Measurements from ENCODE around the gene FBXL7. TPM values are rescaled to one million over a fixed set of nuclear protein-coding genes. Genes with fewer than 3 reads are reported as not detected.

Gene FBXL7
- total and polyA plus RNA-seq, 2 experiments from 2014 or later: 4.5 to 15.2 TPM

DNA sequence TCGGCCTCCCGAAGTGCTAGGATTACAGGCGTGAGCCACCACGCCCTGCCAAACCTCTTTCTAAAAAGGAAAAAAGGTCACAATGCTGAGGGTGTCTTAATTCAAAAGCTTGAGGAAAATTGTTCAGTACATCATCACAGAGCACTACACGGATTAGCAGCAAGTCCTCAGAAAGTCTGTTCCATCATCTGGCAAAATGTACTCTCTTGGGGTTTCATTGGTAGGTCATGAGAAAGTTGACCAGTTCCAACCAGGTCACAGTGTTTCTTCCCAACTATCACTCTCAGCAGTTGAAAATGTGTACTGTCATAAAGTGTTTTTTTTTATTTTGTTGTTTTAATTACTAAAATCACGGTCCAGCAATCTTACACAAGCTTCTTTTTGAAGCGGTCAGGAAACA lies 299.6 kb downstream of the FBXL7 start:
- H3K36me3 ChIP-seq (ENCODE audit: insufficient read depth): no peaks in the 10 kb centered on the region; the same call in 1 of the 2 replicates
- TF ChIP-seq, protein P1, sequence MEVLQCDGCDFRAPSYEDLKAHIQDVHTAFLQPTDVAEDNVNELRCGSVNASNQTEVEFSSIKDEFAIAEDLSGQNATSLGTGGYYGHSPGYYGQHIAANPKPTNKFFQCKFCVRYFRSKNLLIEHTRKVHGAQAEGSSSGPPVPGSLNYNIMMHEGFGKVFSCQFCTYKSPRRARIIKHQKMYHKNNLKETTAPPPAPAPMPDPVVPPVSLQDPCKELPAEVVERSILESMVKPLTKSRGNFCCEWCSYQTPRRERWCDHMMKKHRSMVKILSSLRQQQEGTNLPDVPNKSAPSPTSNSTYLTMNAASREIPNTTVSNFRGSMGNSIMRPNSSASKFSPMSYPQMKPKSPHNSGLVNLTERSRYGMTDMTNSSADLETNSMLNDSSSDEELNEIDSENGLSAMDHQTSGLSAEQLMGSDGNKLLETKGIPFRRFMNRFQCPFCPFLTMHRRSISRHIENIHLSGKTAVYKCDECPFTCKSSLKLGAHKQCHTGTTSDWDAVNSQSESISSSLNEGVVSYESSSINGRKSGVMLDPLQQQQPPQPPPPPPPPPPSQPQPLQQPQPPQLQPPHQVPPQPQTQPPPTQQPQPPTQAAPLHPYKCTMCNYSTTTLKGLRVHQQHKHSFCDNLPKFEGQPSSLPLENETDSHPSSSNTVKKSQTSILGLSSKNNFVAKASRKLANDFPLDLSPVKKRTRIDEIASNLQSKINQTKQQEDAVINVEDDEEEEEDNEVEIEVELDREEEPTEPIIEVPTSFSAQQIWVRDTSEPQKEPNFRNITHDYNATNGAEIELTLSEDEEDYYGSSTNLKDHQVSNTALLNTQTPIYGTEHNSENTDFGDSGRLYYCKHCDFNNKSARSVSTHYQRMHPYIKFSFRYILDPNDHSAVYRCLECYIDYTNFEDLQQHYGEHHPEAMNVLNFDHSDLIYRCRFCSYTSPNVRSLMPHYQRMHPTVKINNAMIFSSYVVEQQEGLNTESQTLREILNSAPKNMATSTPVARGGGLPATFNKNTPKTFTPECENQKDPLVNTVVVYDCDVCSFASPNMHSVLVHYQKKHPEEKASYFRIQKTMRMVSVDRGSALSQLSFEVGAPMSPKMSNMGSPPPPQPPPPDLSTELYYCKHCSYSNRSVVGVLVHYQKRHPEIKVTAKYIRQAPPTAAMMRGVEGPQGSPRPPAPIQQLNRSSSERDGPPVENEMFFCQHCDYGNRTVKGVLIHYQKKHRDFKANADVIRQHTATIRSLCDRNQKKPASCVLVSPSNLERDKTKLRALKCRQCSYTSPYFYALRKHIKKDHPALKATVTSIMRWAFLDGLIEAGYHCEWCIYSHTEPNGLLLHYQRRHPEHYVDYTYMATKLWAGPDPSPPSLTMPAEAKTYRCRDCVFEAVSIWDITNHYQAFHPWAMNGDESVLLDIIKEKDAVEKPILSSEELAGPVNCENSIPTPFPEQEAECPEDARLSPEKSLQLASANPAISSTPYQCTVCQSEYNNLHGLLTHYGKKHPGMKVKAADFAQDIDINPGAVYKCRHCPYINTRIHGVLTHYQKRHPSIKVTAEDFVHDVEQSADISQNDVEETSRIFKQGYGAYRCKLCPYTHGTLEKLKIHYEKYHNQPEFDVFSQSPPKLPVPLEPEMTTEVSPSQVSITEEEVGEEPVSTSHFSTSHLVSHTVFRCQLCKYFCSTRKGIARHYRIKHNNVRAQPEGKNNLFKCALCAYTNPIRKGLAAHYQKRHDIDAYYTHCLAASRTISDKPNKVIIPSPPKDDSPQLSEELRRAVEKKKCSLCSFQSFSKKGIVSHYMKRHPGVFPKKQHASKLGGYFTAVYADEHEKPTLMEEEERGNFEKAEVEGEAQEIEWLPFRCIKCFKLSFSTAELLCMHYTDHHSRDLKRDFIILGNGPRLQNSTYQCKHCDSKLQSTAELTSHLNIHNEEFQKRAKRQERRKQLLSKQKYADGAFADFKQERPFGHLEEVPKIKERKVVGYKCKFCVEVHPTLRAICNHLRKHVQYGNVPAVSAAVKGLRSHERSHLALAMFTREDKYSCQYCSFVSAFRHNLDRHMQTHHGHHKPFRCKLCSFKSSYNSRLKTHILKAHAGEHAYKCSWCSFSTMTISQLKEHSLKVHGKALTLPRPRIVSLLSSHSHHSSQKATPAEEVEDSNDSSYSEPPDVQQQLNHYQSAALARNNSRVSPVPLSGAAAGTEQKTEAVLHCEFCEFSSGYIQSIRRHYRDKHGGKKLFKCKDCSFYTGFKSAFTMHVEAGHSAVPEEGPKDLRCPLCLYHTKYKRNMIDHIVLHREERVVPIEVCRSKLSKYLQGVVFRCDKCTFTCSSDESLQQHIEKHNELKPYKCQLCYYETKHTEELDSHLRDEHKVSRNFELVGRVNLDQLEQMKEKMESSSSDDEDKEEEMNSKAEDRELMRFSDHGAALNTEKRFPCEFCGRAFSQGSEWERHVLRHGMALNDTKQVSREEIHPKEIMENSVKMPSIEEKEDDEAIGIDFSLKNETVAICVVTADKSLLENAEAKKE (CRISPR knock-in tag; IDR thresholded peaks at IDR 0.05): no peak
- H3K4me3 Mint-ChIP-seq: no peak overlapping the region
- no peak overlapping the region for H3K4me2 ChIP-seq
- H3K27me3 ChIP-seq (ENCODE audit: insufficient read depth): no peaks in the 10 kb centered on the region
- H3K4me1 ChIP-seq (ENCODE audit: insufficient read depth): peaks cover 18% of the 10 kb centered on the region
- H3K79me2 ChIP-seq (replicated peaks; ENCODE audit: insufficient read depth): 0 out of 2 replicates have a peak, but pooled peaks cover 8% of the 10 kb centered on the region
- H3K27me3 Mint-ChIP-seq (ENCODE audit: insufficient read depth, low read depth, poor library complexity): no peaks in the 10 kb centered on the region
- DNase-seq (ENCODE audit: low spot score) (no peak), ATAC-seq (no peak)
- peaks cover 25% of the 10 kb centered on the region for H3K9me3 Mint-ChIP-seq
- peaks cover 11% of the 10 kb centered on the region for H3K9me2 ChIP-seq (ENCODE audit: insufficient read depth)
- H3K4me1 Mint-ChIP-seq: peaks cover 27% of the 10 kb centered on the region
- no peaks in the 10 kb centered on the region for H4K20me1 ChIP-seq (replicated peaks; ENCODE audit: insufficient read depth)
- peaks cover 34% of the 10 kb centered on the region for H3K36me3 Mint-ChIP-seq (ENCODE audit: low read depth)
- H3K27ac ChIP-seq (ENCODE audit: low read depth): no peak overlapping the region
- no peaks in the 10 kb centered on the region for H3F3A ChIP-seq (replicated peaks; ENCODE audit: low read depth)
- H3K4me3 ChIP-seq: no peak overlapping the region
- no peak overlapping the region for H3K27ac Mint-ChIP-seq
- H2AFZ ChIP-seq: no peak overlapping the region

DNA sequence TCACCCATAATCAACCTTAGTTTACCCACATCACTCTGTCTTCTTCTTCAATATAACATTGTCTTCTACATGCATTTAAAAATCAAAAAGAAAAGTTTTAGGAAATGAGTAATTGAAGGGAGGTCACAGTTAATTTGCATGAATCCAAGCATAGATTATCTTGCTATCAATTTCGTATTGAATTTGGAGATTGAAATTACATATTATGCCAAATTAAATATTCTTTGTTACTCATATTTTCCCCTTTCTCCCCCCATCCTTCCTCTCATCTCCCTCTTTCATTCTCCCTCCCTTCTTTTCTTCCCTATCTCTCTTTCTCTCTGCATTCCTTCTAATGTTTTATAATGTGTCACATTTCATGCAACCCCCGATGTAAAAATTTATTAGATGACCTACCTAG lies 303.3 kb downstream of the FBXL7 start:
- no peak overlapping the region for H3K4me3 ChIP-seq
- H3K27me3 ChIP-seq (ENCODE audit: insufficient read depth): no peaks in the 10 kb centered on the region
- H3K36me3 ChIP-seq (ENCODE audit: insufficient read depth): no peaks in the 10 kb centered on the region; the same call in 1 of the 2 replicates
- no peak overlapping the region for H3K27ac Mint-ChIP-seq
- no peaks in the 10 kb centered on the region for H4K20me1 ChIP-seq (replicated peaks; ENCODE audit: insufficient read depth)
- no peak overlapping the region for H3K4me2 ChIP-seq
- H3K79me2 ChIP-seq (replicated peaks; ENCODE audit: insufficient read depth): 0 out of 2 replicates have a peak, but pooled peaks cover 3% of the 10 kb centered on the region
- DNase-seq (ENCODE audit: low spot score) (no peak), ATAC-seq (no peak)
- no peak overlapping the region for H2AFZ ChIP-seq
- H3K36me3 Mint-ChIP-seq (ENCODE audit: low read depth): peaks cover 45% of the 10 kb centered on the region
- no peaks in the 10 kb centered on the region for H3F3A ChIP-seq (replicated peaks; ENCODE audit: low read depth)
- H3K4me3 Mint-ChIP-seq: no peak overlapping the region
- H3K9me2 ChIP-seq (ENCODE audit: insufficient read depth): peaks cover 8% of the 10 kb centered on the region; the same call in 1 of the 2 replicates
- no peak overlapping the region for H3K27ac ChIP-seq (ENCODE audit: low read depth)
- peaks cover 44% of the 10 kb centered on the region for H3K9me3 Mint-ChIP-seq
- peaks cover 9% of the 10 kb centered on the region for H3K4me1 Mint-ChIP-seq
- H3K4me1 ChIP-seq (ENCODE audit: insufficient read depth): peaks cover 8% of the 10 kb centered on the region
- H3K27me3 Mint-ChIP-seq (ENCODE audit: insufficient read depth, low read depth, poor library complexity): no peaks in the 10 kb centered on the region
- TF ChIP-seq EZH2phosphoT487 (IDR thresholded peaks at IDR 0.05; ENCODE audit: unreplicated experiment): no peak
- TF ChIP-seq, protein P1 (CRISPR knock-in tag; IDR thresholded peaks at IDR 0.05): no peak
